HG02885 (cell line): ENCODE data around the gene ST6GALNAC5.
A peak's percentile ranks its signal among the peaks of the same experiment; 100 is the strongest.
"Not testable (repeated sequence)": the region's sequence is repeated elsewhere in the genome, so short reads cannot be mapped to it uniquely, and the experiment has no call there.

Source experiments
- ATAC-seq: cut with Tn5 transposase; IDR thresholded peaks from one replicate; pipeline ENCODE4 v1.9.1; 2021; ENCODE audit warnings: mild to moderate bottlenecking; ENCODE audit not compliant: unreplicated experiment, poor library complexity

ST6GALNAC5 gene

GRCh38 chr1:76865696-76866286 lies 1.5 kb upstream of the ST6GALNAC5 start:
- no peak for ATAC-seq

GRCh38 chr1:76866566-76866965 lies 714 bp upstream of the ST6GALNAC5 start:
- ATAC-seq, result no peak

DNA sequence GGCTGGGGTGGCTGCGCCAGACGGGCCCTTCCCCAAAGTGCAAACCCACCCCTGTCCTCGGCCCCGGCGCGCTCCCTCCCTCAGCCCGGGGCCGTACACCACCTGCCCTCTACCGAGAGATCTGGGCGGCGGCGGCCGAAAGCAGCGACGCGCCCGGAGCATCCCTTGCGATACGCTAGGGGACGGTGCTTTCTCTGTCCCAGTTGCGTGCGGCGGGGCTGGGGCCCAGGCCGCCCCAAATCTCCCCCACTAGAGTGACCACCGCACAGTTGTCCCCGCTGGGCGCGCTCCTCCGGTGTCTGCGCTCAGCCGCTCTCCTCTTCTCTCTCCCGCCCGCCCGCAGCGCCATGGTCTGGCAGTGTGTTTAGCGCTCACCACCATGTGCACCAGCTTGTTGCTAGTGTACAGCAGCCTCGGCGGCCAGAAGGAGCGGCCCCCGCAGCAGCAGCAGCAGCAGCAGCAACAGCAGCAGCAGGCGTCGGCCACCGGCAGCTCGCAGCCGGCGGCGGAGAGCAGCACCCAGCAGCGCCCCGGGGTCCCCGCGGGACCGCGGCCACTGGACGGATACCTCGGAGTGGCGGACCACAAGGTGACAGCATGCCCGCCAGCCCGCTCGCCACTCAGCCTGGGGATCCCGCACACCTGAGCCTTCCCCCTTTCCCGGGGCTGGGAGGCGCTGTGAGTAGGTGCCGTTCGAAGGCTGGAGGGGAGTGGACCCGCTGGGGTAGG lies 1.0 kb downstream of the ST6GALNAC5 start:
- peak; percentile 52 for ATAC-seq

- no peak for ATAC-seq
Observed at GRCh38 chr1:76868916-76869315, 1.6 kb downstream of the ST6GALNAC5 start.

DNA sequence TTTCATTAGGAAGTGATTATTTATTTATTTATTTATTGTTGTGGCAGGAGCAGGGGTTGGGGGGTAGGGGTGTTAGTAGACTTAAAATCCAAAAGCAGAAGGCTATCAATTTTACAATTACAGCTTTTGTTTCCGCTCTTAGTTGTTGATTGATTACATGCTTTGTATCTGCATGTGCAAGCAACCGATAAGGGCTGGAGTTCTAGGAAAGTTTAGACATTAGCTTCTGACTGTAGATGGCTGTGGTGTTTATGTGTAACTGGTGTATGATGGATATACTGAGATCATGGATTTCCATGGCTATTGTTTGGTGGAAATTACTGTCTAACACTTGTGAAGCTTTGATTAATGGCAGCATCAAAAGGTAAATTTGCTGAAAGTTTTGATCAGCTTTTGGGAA lies 2.8 kb downstream of the ST6GALNAC5 start:
- ATAC-seq, result no peak

GRCh38 chr1:76871355-76871974 lies 4.2 kb downstream of the ST6GALNAC5 start:
- peak; percentile 95 for ATAC-seq

DNA sequence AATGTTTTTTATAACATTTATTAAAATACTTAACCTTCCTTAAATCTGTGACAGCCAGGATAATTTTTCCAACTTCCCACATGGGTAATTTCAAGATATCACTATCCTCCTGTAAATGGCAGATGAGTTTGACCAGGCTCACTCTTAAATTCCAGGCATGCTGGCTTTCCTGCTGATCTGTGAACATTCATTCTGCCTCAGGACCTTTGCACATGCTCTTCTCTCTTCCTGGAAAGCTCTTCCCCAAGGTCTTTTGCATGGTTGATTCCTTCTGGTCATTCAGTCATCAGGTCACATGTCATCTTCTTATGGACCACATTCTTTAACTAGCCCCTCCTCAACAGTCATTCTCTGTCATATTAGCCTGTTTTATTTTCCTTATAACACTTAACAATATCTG lies 5.7 kb downstream of the ST6GALNAC5 start:
- no peak for ATAC-seq

GRCh38 chr1:76876655-76877395 lies 9.5 kb downstream of the ST6GALNAC5 start:
- ATAC-seq, result no peak

- ATAC-seq, result not testable (repeated sequence)
Observed at GRCh38 chr1:76879014-76879413, 11.7 kb downstream of the ST6GALNAC5 start.

DNA sequence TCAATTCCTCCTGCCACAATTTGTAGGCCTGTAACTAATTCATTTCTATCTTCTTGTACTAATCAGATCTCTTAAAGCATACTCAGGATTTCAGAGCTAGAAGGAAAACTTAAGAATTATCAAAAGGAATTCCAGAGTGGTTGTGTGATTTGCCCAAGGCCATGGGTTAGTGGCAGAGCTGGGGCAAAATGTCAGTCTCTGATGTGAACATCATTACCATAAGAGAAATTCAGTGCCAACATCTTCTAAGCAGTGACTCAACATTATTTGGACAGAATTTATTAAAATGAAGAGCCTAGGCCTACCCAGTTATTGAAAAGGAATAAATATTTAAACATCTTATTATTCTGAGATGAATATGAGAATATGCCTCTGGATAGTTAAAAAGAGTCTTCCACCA lies 14.5 kb downstream of the ST6GALNAC5 start:
- no peak for ATAC-seq

DNA sequence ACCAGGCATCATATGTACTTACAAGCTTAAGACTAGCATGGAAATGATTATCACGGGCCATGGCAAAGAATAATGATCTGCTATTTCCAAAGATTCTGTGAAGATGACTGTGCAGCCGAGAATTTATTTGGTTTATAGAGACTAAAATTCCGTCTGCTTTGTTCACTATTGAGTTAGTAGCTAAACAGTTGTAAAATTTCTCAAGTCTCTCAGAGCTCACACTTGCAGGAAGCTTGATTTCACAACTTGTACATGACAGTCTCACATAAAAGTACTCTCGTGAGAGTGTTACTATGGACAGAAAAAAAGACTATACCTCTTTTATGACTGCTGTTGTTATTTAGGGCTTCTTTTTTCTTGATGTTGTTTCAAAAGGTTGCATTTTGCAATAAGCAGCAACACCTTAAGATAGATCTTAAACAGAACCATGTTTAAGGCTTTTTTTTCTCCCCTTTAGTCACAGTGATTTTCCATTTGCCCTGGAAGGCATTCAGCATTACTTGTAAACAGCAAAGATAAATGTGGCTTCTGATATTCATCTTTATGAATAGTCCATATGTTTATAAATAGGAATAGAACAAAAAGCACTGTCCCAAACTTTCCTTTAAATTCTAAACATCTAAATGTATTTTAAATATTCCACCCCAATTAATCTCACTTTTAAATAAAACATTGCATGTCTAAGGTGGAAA lies 24.8 kb downstream of the ST6GALNAC5 start:
- no peak for ATAC-seq

DNA sequence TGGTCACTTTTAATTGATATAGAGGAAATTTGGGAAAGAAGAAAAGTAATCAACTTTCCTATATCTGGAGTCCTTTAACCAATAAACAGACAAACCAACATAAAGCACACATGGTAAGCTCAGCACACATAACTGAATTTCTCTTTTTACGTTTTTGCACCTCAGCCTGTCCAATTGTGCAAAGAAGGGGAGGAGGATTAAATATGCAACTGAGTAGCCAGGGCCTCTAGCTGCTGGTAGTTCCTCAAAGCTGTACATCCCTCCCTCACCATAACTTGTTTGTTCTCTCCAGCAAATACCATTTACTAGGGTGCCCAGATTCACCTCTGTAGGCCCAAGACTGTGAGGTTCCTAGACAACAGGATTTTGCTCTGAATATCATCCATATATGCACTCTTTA lies 25.4 kb downstream of the ST6GALNAC5 start:
- no peak for ATAC-seq

- peak; percentile 99 for ATAC-seq
Observed at GRCh38 chr1:76901158-76901767, 34.0 kb downstream of the ST6GALNAC5 start.

DNA sequence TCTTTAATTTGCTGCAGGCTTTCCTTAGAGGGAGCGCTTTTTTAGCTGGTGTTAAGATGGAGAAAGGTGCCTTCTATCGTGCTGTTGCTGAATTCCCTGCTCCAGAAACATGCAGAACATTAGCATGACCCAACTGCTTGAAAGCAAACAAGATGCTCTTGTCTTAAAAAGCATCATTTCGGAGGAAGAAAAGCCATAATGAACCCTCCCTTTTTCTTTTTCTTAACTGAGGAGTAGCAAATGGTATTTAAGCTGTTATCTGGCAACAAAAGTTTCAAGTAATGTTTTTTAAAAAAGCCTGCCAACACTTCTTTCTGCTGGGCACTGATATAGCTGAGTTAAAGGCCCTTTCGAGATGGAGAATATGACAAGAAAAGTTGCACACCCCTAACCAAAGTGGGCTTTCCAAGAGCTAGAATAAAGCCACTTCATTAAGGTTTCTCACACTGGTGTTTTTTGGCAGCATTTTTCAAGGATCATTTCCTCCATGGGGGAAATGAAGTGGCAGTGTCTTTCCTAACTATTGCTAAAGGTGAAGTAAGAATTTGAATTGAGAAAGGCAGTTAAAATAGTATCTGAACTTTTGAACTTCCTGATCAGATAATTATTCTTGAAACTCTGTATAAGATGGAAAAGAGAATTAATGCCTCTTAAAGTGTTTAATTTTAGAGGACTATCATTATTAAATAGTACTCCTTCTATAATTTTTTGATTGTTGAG lies 38.8 kb downstream of the ST6GALNAC5 start:
- no peak for ATAC-seq

- no peak for ATAC-seq
Observed at GRCh38 chr1:76909311-76909710, 42.0 kb downstream of the ST6GALNAC5 start.

GRCh38 chr1:76919085-76919484 lies 51.8 kb downstream of the ST6GALNAC5 start:
- no peak for ATAC-seq

- no peak for ATAC-seq
Observed at GRCh38 chr1:76921590-76921989, 54.3 kb downstream of the ST6GALNAC5 start.

DNA sequence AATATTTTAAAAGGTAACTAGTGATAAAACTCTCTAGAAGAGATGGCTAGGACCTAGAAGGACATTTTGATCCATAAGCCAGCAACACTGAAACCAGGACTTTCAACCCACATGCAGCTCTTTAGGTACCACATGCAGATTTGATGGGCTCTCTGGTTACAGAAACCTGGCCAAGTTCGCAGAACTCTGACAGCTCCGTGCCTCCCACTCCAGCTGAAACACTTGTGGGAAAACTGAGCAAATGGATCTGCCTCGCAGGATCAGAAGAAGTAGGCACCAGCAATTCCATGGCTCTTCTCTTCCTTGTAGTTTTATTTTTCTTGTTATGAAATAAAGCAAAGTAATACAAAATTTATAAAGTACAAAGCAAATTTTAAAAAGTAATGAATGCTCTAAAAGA lies 58.5 kb downstream of the ST6GALNAC5 start:
- no peak for ATAC-seq

DNA sequence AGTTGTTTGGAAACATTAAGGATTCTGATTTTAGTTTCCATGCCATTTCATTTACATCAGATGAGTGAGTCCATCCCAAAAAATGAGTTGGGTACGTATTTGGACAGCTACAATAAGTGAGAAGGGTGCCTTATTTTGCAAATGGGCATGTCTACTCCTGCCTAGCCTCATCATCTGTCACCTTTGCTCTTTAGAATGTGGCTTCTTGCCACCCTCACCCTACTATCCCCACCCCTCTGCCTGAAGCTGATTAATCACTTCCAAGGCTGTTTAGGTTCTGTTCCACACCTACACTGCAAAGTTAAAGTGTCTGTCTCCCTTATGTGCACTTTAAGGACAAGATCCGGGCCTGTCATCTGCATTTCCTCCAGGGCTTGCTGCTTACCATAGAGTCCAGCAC lies 61.2 kb downstream of the ST6GALNAC5 start:
- ATAC-seq, result no peak
